Panc1 (cell line): Measurements from ENCODE around the gene GNAT2. TPM values are rescaled to one million over a fixed set of nuclear protein-coding genes. Genes with fewer than 3 reads are reported as not detected.

ENCODE experiments used
- ATAC-seq: fragments of 200-7000 bp; cut with Tn5 transposase; 2 replicates; pipeline ENCODE4 v1.9.1; 2020; ENCODE audit warnings: mild to moderate bottlenecking, moderate library complexity
- BruUV-seq: library from RNA; stranded (reverse); fragments of 400-500 nt; replicated peaks from 2 replicates; lab custom pipeline; 2021; lab: Mats Ljungman, UMichigan
- CTCF ChIA-PET: fragments of 300-600 bp; sonication (Branson Sonifier 250); formaldehyde crosslinking; loops from one replicate; lab custom pipeline; 2022; ENCODE audit warnings: antibody characterized with exemption; lab: Charles Lee
- POLR2A ChIA-PET: fragments of 300-600 bp; sonication (Branson Sonifier 250); formaldehyde crosslinking; loops from one replicate; lab custom pipeline; 2022; ENCODE audit warnings: antibody characterized with exemption; lab: Charles Lee
- DNase-seq: peaks from one replicate; pipeline ENCODE4 v3.0.0-alpha.2; 2010; ENCODE audit warnings: low read depth, low spot score
- H3K27ac ChIP-seq: 2 replicates; pipeline ENCODE4 v1.5.1; 2011; ENCODE audit warnings: mild to moderate bottlenecking, low read length, inconsistent platforms
- H3K27me3 ChIP-seq: fragments of 200-500 bp; sonication (Bioruptor generic); 2 replicates; pipeline ENCODE4 v1.6.0; 2014; ENCODE audit warnings: low read length, inconsistent platforms; ENCODE audit not compliant: control insufficient read depth, insufficient read depth
- H3K36me3 ChIP-seq: fragments of 200-500 bp; sonication (Bioruptor generic); 2 replicates; pipeline ENCODE4 v1.5.1; 2014; ENCODE audit warnings: inconsistent platforms, mild to moderate bottlenecking, low read length, moderate library complexity; ENCODE audit not compliant: control insufficient read depth, insufficient read depth
- H3K4me1 ChIP-seq: 2 replicates; pipeline ENCODE4 v1.5.1; 2011; ENCODE audit warnings: inconsistent platforms, mild to moderate bottlenecking, low read length, moderate library complexity; ENCODE audit not compliant: control insufficient read depth, insufficient read depth
- H3K4me3 ChIP-seq, 2 experiments: 2 replicates each; pipeline ENCODE4 v1.5.1; 2011 to 2012; ENCODE audit warnings: low read depth in 2 of 2, low read length in 2 of 2, mild to moderate bottlenecking in 2 of 2, inconsistent platforms in 1 of 2, moderate library complexity in 1 of 2
- H3K9me3 ChIP-seq: fragments of 200-500 bp; sonication (Bioruptor generic); 2 replicates; pipeline ENCODE4 v1.5.1; 2014; ENCODE audit warnings: low read depth, mild to moderate bottlenecking, inconsistent platforms, low read length, moderate library complexity; ENCODE audit not compliant: control insufficient read depth, insufficient read depth
- CTCF ChIP-seq: fragments of 450-650 bp; IDR thresholded peaks from 2 replicates; pipeline ENCODE4 v1.5.1; 2017; ENCODE audit warnings: mild to moderate bottlenecking
- POLR2AphosphoS5 ChIP-seq: IDR thresholded peaks from 2 replicates; pipeline ENCODE4 v1.6.1; 2012; ENCODE audit warnings: mild to moderate bottlenecking, low read depth, low read length, moderate library complexity
- REST ChIP-seq, 2 experiments: IDR thresholded peaks; 2 replicates each; pipeline ENCODE4 v1.6.1; 2011 to 2012; ENCODE audit warnings: low read depth in 2 of 2, control low read depth in 1 of 2, low read length in 1 of 2, mild to moderate bottlenecking in 1 of 2, moderate library complexity in 1 of 2; ENCODE audit not compliant: insufficient read depth in 1 of 2
- SIN3A ChIP-seq: IDR thresholded peaks from 2 replicates; pipeline ENCODE4 v1.6.1; 2012; ENCODE audit warnings: low read depth, mild to moderate bottlenecking, low read length, moderate library complexity, borderline replicate concordance; ENCODE audit not compliant: insufficient read depth
- TCF7L2 ChIP-seq: IDR thresholded peaks from 2 replicates; pipeline ENCODE4 v1.6.1; 2011; ENCODE audit warnings: mild to moderate bottlenecking, low read depth, low read length, inconsistent platforms
- in situ Hi-C: cut with HindIII; loops from 2 replicates; pipeline ENCODE4 v1.10.0; 2016; ENCODE audit warnings: low sequenced_read_pairs, low pct_unique_long_range_greater_than_20kb
- intact Hi-C: fragments of 100-400 bp; cut with micrococcal nuclease; formaldehyde crosslinking; loops from one replicate; pipeline ENCODE4 v1.10.0; 2022; ENCODE audit not compliant: unreplicated experiment
- total RNA-seq: library from RNA; stranded (reverse); gene quantifications from one replicate; pipeline ENCODE4 v1.2.1, GENCODE V29; 2021; ENCODE audit not compliant: unreplicated experiment

Gene GNAT2
- total RNA-seq, 1 experiment from 2014 or later: 0.44 TPM

GRCh38 chr1:109623601-109624161 lies 4.3 kb upstream of the GNAT2 start:
- no TSS peak for BruUV-seq
- Histone ChIP-seq H3K4me1 (peaks cover 15% of the 10 kb centered on the region), H3K27ac (no peak overlapping the region), H3K27me3 (no peaks in the 10 kb centered on the region), H3K36me3 (no peaks in the 10 kb centered on the region), H3K9me3 (no peaks in the 10 kb centered on the region), H3K4me3 (no peak overlapping the region)
- no peak for TF ChIP-seq REST (IDR thresholded peaks at IDR 0.05; ENCODE audit: insufficient read depth in 1 of 2, low read depth in 2 of 2, low read length in 1 of 2)
- TF ChIP-seq TCF7L2: no peak
- no peak for TF ChIP-seq CTCF
- TF ChIP-seq SIN3A: no peak
- TF ChIP-seq POLR2AphosphoS5: no peak
- POLR2A ChIA-PET: no interaction called here
- intact Hi-C loops: loop anchor here (5.0 kb wide), 1 partner anchor 76 kb away; the partner anchor contains the start of gene GNAI3
- ATAC-seq (no peak), DNase-seq (no peak)
- CTCF ChIA-PET: no interaction called here
- in situ Hi-C loops: no loop called here

DNA sequence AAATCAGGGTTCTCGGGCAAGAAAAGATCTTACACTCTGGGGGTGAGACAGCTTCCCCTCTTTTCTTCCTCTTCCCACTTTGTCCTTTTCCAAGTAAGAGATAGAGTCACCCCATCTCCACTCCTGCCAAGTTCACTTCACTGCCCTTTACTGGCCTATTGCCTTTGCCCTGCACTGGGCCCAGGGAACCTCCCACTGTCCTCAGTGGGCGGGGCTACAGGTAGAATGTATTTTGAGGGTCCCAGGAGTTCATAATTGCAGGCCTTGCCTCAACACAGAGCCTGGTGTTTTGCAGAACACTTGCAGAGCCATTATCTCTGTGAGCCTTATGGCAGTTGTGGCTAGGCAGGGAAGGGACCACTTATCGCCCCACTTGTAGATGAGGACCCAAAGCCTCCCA lies 3.5 kb upstream of the GNAT2 start:
- intact Hi-C loops: loop anchor here (5.0 kb wide), 1 partner anchor 76 kb away; the partner anchor contains the start of gene GNAI3

More for the DNA sequence above, 3.5 kb upstream of the GNAT2 start:
- Histone ChIP-seq H3K9me3 (no peaks in the 10 kb centered on the region), H3K27me3 (no peaks in the 10 kb centered on the region), H3K36me3 (no peaks in the 10 kb centered on the region), H3K4me3 (no peak overlapping the region), H3K27ac (no peak overlapping the region), H3K4me1 (peaks cover 15% of the 10 kb centered on the region)
- no TSS peak for BruUV-seq
- TF ChIP-seq CTCF: no peak
- TF ChIP-seq TCF7L2: no peak
- no peak for TF ChIP-seq REST (IDR thresholded peaks at IDR 0.05; ENCODE audit: insufficient read depth in 1 of 2, low read depth in 2 of 2, low read length in 1 of 2)
- no peak for TF ChIP-seq POLR2AphosphoS5
- TF ChIP-seq SIN3A: no peak
- no peak for ATAC-seq
- DNase-seq: no peak
- CTCF ChIA-PET: no interaction called here
- POLR2A ChIA-PET: no interaction called here
- in situ Hi-C loops: no loop called here
